ENCODE data around the gene CCDC14.

- TF ChIP-seq POLR2AphosphoS5 (IDR thresholded peaks at IDR 0.05; ENCODE audit: borderline replicate concordance, low read depth, low read length) (no peak), EZH2 (IDR thresholded peaks at IDR 0.05) (no peak)
These were observed 19.5 kb upstream of the CCDC14 start for GRCh38 chr3:123980539-123980938.
